Gastroesophageal sphincter (tissue), 4 donors: ENCODE results near the gene CNTN2. TPM values are rescaled to one million over a fixed set of nuclear protein-coding genes. Genes with fewer than 3 reads are reported as not detected.
A peak's percentile ranks its signal among the peaks of the same experiment; 100 is the strongest.

Source experiments
- ATAC-seq: fragments of 150-250 bp; one replicate; pipeline ENCODE4 v1.9.1; 2016; ENCODE audit warnings: mild to moderate bottlenecking, moderate library complexity
- H3K27ac ChIP-seq, 4 donors: fragments of 200-600 bp; sonication (generic) in 3 of 4; 1 replicate in 3 of 4; 2 replicates in 1 of 4; pipeline ENCODE4 v1.5.1; 2016 to 2019
- H3K27me3 ChIP-seq: fragments of 200-600 bp; sonication (generic); one replicate; pipeline ENCODE4 v1.5.1; 2019
- H3K36me3 ChIP-seq, 2 donors: fragments of 200-600 bp; sonication (generic); one replicate each; pipeline ENCODE4 v1.5.1; 2019; ENCODE audit warnings: control low read depth in 1 of 2
- H3K4me1 ChIP-seq, 3 donors: fragments of 200-600 bp; sonication (generic); 1 replicate in 2 of 3; 2 replicates in 1 of 3; pipeline ENCODE4 v1.5.1; 2016 to 2019; ENCODE audit warnings: control low read depth in 2 of 3
- H3K4me3 ChIP-seq, 2 donors: fragments of 200-600 bp; sonication (generic); one replicate each; pipeline ENCODE4 v1.5.1; 2019; ENCODE audit warnings: mild to moderate bottlenecking in 1 of 2, moderate library complexity in 1 of 2
- H3K9me3 ChIP-seq, 3 donors: fragments of 200-600 bp; sonication (generic); one replicate each; pipeline ENCODE4 v1.5.1; 2017 to 2019; ENCODE audit warnings: control low read depth in 2 of 3
- CTCF ChIP-seq, 4 experiments: fragments of 200-600 bp in 2 of 4; fragments of 450-650 bp in 2 of 4; sonication (generic) in 1 of 4; IDR thresholded peaks; one replicate each; pipeline ENCODE4 v1.5.1; 2017 to 2019; ENCODE audit warnings: antibody characterized with exemption in 4 of 4, mild to moderate bottlenecking in 2 of 4, moderate library complexity in 2 of 4
- EP300 ChIP-seq: sonication (generic); formaldehyde crosslinking; IDR thresholded peaks from one replicate; pipeline ENCODE4 v1.6.1; 2017; ENCODE audit warnings: antibody characterized with exemption, mild to moderate bottlenecking
- POLR2A ChIP-seq, 2 donors: fragments of 450-650 bp; IDR thresholded peaks; one replicate each; pipeline ENCODE4 v1.6.1; 2017; ENCODE audit warnings: antibody characterized with exemption in 2 of 2, mild to moderate bottlenecking in 2 of 2, moderate library complexity in 1 of 2
- POLR2AphosphoS5 ChIP-seq: sonication (generic); formaldehyde crosslinking; IDR thresholded peaks from one replicate; pipeline ENCODE4 v1.6.1; 2017; ENCODE audit warnings: antibody characterized with exemption
- WGBS, 2 donors: methylation state at CpG; one replicate each; pipeline ENCODE4 v1.1.5; 2018; ENCODE audit warnings: low coverage in 1 of 2; 5-methylcytosine and 5-hydroxymethylcytosine counted together
- total RNA-seq, 4 donors: library from RNA; depleted of rRNA; stranded (reverse); fragments of >200 nt; gene quantifications; one replicate each; pipeline ENCODE4 v1.1.0, GENCODE V29; 2016

CNTN2 gene
- total RNA-seq, 4 donors from 2014 or later = 1.2 to 4.2 (median 1.8) TPM

- ATAC-seq = no peak
- TF ChIP-seq POLR2A (IDR thresholded peaks at IDR 0.05) = no peak
- no peak for TF ChIP-seq CTCF (IDR thresholded peaks at IDR 0.05)
- TF ChIP-seq POLR2AphosphoS5 = no peak
- no peak for TF ChIP-seq EP300
- no peaks in the 10 kb centered on the region for H3K9me3 ChIP-seq
- H3K27ac ChIP-seq = no peak overlapping the region
- peaks cover 0 to 3% (median 0%) of the 10 kb centered on the region in 3 donors for H3K4me1 ChIP-seq
- peaks cover 18% of the 10 kb centered on the region for H3K27me3 ChIP-seq
- 86 to 90% methylated on average over 8 to 9 of the region's 9 CpGs for WGBS, 2 donors
- H3K36me3 ChIP-seq = no peaks in the 10 kb centered on the region
- no peak overlapping the region for H3K4me3 ChIP-seq
These were observed 5.5 kb upstream of the CNTN2 start for GRCh38 chr1:205037539-205037938.

GRCh38 chr1:205038132-205038786, 4.8 kb upstream of the CNTN2 start:
- Histone ChIP-seq H3K9me3 (no peaks in the 10 kb centered on the region), H3K4me3 (no peak overlapping the region), H3K27me3 (peaks cover 20% of the 10 kb centered on the region), H3K36me3 (no peaks in the 10 kb centered on the region), H3K4me1 (peaks cover 0 to 10% (median 0%) of the 10 kb centered on the region in 3 donors), H3K27ac (no peak overlapping the region)
- 81 to 100% methylated on average over 1 to 4 of the region's 6 CpGs for WGBS, 2 donors
- TF ChIP-seq POLR2AphosphoS5 (no peak), CTCF (IDR thresholded peaks at IDR 0.05) (no peak), EP300 (no peak), POLR2A (IDR thresholded peaks at IDR 0.05) (no peak)
- no peak for ATAC-seq

- 20 to 60% methylated on average over 1 of the region's 4 CpGs for WGBS, 2 donors
- peaks cover 49% of the 10 kb centered on the region for H3K27me3 ChIP-seq
- no peak for ATAC-seq
- H3K9me3 ChIP-seq = no peaks in the 10 kb centered on the region
- no peaks in the 10 kb centered on the region for H3K36me3 ChIP-seq
- no peak overlapping the region for H3K27ac ChIP-seq
- H3K4me3 ChIP-seq = no peak overlapping the region
- TF ChIP-seq POLR2AphosphoS5 = no peak
- no peak for TF ChIP-seq POLR2A (IDR thresholded peaks at IDR 0.05)
- TF ChIP-seq CTCF (IDR thresholded peaks at IDR 0.05) = no peak
- no peak for TF ChIP-seq EP300
- H3K4me1 ChIP-seq = peaks cover 0 to 23% (median 0%) of the 10 kb centered on the region in 3 donors
These were observed 1.9 kb upstream of the CNTN2 start for GRCh38 chr1:205041001-205041715.

GRCh38 chr1:205041998-205042910, 758 bp upstream of the CNTN2 start:
- Histone ChIP-seq H3K9me3 (no peaks in the 10 kb centered on the region), H3K27ac (no peak overlapping the region), H3K4me1 (peaks cover 0 to 23% (median 0%) of the 10 kb centered on the region in 3 donors), H3K4me3 (peak overlapping the region in 1 of 2 donors; percentile 41), H3K27me3 (peaks cover 60% of the 10 kb centered on the region), H3K36me3 (no peaks in the 10 kb centered on the region)
- TF ChIP-seq POLR2AphosphoS5 (no peak), POLR2A (IDR thresholded peaks at IDR 0.05) (no peak)
- ATAC-seq = no peak
- WGBS, 2 donors = 24 to 51% methylated on average over 2 to 3 of the region's 16 CpGs

- no peak for TF ChIP-seq POLR2A (IDR thresholded peaks at IDR 0.05)
- TF ChIP-seq POLR2AphosphoS5 = no peak
- TF ChIP-seq EP300 = no peak
- no peak for TF ChIP-seq CTCF (IDR thresholded peaks at IDR 0.05)
- no CpG with 5 or more reads among the region's 4 CpGs for WGBS, 2 donors
- H3K4me1 ChIP-seq = peaks cover 0 to 23% (median 0%) of the 10 kb centered on the region in 3 donors
- H3K9me3 ChIP-seq = no peaks in the 10 kb centered on the region
- H3K27ac ChIP-seq = no peak overlapping the region
- H3K4me3 ChIP-seq = peak overlapping the region in 1 of 2 donors; percentile 41
- H3K36me3 ChIP-seq = no peaks in the 10 kb centered on the region
- no peak for ATAC-seq
- peaks cover 73% of the 10 kb centered on the region for H3K27me3 ChIP-seq
These were observed 854 bp downstream of the CNTN2 start for GRCh38 chr1:205043866-205044265.
